Omental fat pad (tissue), 4 donors: Measurements from ENCODE around the gene ARHGAP33. TPM values are rescaled to one million over a fixed set of nuclear protein-coding genes. Genes with fewer than 3 reads are reported as not detected.

Source experiments
- ATAC-seq: fragments of 150-250 bp; one replicate; pipeline ENCODE4 v1.9.1; 2016; ENCODE audit warnings: mild to moderate bottlenecking, moderate library complexity; ENCODE audit not compliant: low FRiP score
- DNase-seq: peaks from one replicate; pipeline ENCODE4 v3.0.0-alpha.2; 2019; ENCODE audit warnings: low spot score
- CTCF ChIP-seq, 3 donors: fragments of 450-650 bp; IDR thresholded peaks; one replicate each; pipeline ENCODE4 v1.5.1; 2016 to 2017; ENCODE audit warnings: antibody characterized with exemption in 3 of 3, mild to moderate bottlenecking in 3 of 3, moderate library complexity in 2 of 3
- total RNA-seq, 4 donors: library from RNA; depleted of rRNA; stranded (reverse); fragments of >200 nt; gene quantifications; one replicate each; pipeline ENCODE4 v1.1.0, GENCODE V29; 2016

ARHGAP33 gene
- total RNA-seq, 4 donors from 2014 or later: 0.84 to 9.1 (median 2.5) TPM

GRCh38 chr19:35741203-35741515 lies 34.2 kb upstream of the ARHGAP33 start:
- no peak for TF ChIP-seq CTCF (IDR thresholded peaks at IDR 0.05)
- ATAC-seq (no peak), DNase-seq (no peak)

- ATAC-seq (no peak), DNase-seq (no peak)
- no peak for TF ChIP-seq CTCF (IDR thresholded peaks at IDR 0.05)
Observed at GRCh38 chr19:35742121-35742724, 33.1 kb upstream of the ARHGAP33 start, which contains the start of gene IGFLR1. Gene IGFLR1 (minus strand): TSS chr19:35742452. CDS start chr19:35741180, 1,272 bp downstream.

- no peak for DNase-seq
- no peak for TF ChIP-seq CTCF (IDR thresholded peaks at IDR 0.05)
- no peak for ATAC-seq
Observed at GRCh38 chr19:35743640-35744429, 31.5 kb upstream of the ARHGAP33 start.

GRCh38 chr19:35744430-35745327 lies 30.7 kb upstream of the ARHGAP33 start:
- DNase-seq (peak; percentile 85), ATAC-seq (peak; percentile 72)
- no peak for TF ChIP-seq CTCF (IDR thresholded peaks at IDR 0.05)

- peak; percentile 70 for DNase-seq
- ATAC-seq: peak; percentile 79
- TF ChIP-seq CTCF (IDR thresholded peaks at IDR 0.05): no peak
Observed at GRCh38 chr19:35745328-35746086, 29.9 kb upstream of the ARHGAP33 start, which contains the start of the genes PSENEN and U2AF1L4. Gene PSENEN (plus strand): TSS chr19:35745651. CDS start chr19:35745931, 280 bp downstream. Gene U2AF1L4 (minus strand): TSS chr19:35745418. CDS start chr19:35745391, 27 bp downstream.

- DNase-seq (no peak), ATAC-seq (no peak)
- TF ChIP-seq CTCF (IDR thresholded peaks at IDR 0.05): no peak
Observed at GRCh38 chr19:35746087-35746462, 29.3 kb upstream of the ARHGAP33 start.
